ENCODE data around the gene IQCH. TPM values are rescaled to one million over a fixed set of nuclear protein-coding genes. Genes with fewer than 3 reads are reported as not detected.
"Not testable (repeated sequence)": the region's sequence is repeated elsewhere in the genome, so short reads cannot be mapped to it uniquely, and the experiment has no call there.

Gene IQCH
- total and polyA plus RNA-seq, 2 donors from 2014 or later = 3.2 to 7.7 TPM

DNA sequence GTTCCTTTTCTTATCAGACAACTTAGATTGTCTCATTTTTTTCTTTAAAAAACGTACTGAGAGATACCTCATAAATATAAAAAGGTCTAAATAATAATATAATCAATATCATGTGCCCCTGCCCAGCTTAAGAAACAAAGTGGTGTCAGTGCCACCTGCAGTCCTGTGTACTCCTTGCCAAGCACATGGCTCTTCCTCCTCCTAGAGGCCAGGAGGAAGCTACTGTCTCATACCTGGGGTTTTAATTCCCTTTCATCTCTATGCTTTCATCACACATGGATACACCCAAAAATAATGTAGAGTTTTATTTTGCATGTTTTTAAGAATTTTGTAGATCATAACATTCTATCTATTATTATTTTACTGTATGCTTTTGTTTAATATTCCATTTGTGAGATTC, 167.7 kb downstream of the IQCH start:
- Histone ChIP-seq H3K27me3 (ENCODE audit: control insufficient read depth, insufficient read depth, low read length) (no peaks in the 10 kb centered on the region), H3K27ac (ENCODE audit: low read depth in 2 of 2, low read length in 2 of 2) (no peak overlapping the region), H3K9ac (ENCODE audit: low read length in 3 of 3) (no peak overlapping the region), H3K4me3 (ENCODE audit: low read length in 3 of 3) (no peak overlapping the region), H3K36me3 (ENCODE audit: control insufficient read depth in 2 of 3, insufficient read depth in 3 of 3, low read length in 3 of 3) (peaks cover 0 to 5% (median 0%) of the 10 kb centered on the region in 3 donors), H3K4me1 (ENCODE audit: control insufficient read depth in 2 of 3, insufficient read depth in 2 of 3, low read depth in 1 of 3, low read length in 3 of 3) (no peaks in the 10 kb centered on the region), H3K9me3 (ENCODE audit: control insufficient read depth in 2 of 3, insufficient read depth in 1 of 3, low read length in 3 of 3) (no peaks in the 10 kb centered on the region)
- DNase-seq (no peak), FAIRE-seq (no peak)
- intact Hi-C loops (cut with DNase I) = no loop called here
- TF ChIP-seq, protein P1, sequence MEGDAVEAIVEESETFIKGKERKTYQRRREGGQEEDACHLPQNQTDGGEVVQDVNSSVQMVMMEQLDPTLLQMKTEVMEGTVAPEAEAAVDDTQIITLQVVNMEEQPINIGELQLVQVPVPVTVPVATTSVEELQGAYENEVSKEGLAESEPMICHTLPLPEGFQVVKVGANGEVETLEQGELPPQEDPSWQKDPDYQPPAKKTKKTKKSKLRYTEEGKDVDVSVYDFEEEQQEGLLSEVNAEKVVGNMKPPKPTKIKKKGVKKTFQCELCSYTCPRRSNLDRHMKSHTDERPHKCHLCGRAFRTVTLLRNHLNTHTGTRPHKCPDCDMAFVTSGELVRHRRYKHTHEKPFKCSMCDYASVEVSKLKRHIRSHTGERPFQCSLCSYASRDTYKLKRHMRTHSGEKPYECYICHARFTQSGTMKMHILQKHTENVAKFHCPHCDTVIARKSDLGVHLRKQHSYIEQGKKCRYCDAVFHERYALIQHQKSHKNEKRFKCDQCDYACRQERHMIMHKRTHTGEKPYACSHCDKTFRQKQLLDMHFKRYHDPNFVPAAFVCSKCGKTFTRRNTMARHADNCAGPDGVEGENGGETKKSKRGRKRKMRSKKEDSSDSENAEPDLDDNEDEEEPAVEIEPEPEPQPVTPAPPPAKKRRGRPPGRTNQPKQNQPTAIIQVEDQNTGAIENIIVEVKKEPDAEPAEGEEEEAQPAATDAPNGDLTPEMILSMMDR (IDR thresholded peaks at IDR 0.05; ENCODE audit: borderline replicate concordance, extremely low read depth, insufficient read depth) = no peak

DNA sequence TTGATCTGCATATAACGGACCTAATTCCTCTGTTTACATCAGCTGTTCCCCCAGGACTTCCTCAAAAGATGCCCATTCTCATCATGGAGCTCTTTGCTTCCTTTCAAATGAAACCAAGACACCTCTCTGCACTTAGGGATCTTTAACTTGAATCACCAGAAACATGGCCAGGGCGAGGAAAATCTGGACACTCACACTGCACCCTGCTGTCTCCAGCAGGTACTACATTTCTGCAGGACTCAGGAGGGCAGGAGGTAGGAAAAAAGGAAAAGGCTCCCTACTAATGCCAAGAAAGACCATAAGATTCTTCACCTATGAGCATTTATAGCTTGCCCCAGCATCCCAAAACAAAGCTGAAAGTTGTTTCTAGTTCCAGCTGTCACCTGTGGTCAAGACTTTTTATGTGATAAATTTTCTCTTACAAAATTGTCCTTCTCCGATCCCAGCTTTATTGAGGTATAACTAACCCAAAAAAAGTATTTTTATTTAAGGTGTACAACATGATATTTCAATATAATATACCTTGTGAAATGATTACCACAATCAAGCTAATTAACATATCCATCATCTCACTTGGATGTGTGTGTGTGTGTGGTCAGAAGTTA, 179.0 kb downstream of the IQCH start:
- Histone ChIP-seq H3K9ac (ENCODE audit: low read length in 3 of 3) (no peak overlapping the region), H3K27me3 (ENCODE audit: control insufficient read depth, insufficient read depth, low read length) (no peaks in the 10 kb centered on the region), H3K9me3 (ENCODE audit: control insufficient read depth in 2 of 3, insufficient read depth in 1 of 3, low read length in 3 of 3) (no peaks in the 10 kb centered on the region), H3K4me3 (ENCODE audit: low read length in 3 of 3) (no peak overlapping the region), H3K27ac (ENCODE audit: low read depth in 2 of 2, low read length in 2 of 2) (no peak overlapping the region), H3K36me3 (ENCODE audit: control insufficient read depth in 2 of 3, insufficient read depth in 3 of 3, low read length in 3 of 3) (peaks cover 0 to 5% (median 0%) of the 10 kb centered on the region in 3 donors), H3K4me1 (ENCODE audit: control insufficient read depth in 2 of 3, insufficient read depth in 2 of 3, low read depth in 1 of 3, low read length in 3 of 3) (no peaks in the 10 kb centered on the region)
- TF ChIP-seq, protein P1 (IDR thresholded peaks at IDR 0.05; ENCODE audit: borderline replicate concordance, extremely low read depth, insufficient read depth) = peak; percentile 69
- DNase-seq (peak in 4 of 5 donors; percentile 45 to 68 (median 52)), FAIRE-seq (no peak)
- intact Hi-C loops (cut with DNase I) = loop anchor here (5.0 kb wide), 1 partner anchor 486 kb away; no protein-coding TSS in a partner anchor

DNA sequence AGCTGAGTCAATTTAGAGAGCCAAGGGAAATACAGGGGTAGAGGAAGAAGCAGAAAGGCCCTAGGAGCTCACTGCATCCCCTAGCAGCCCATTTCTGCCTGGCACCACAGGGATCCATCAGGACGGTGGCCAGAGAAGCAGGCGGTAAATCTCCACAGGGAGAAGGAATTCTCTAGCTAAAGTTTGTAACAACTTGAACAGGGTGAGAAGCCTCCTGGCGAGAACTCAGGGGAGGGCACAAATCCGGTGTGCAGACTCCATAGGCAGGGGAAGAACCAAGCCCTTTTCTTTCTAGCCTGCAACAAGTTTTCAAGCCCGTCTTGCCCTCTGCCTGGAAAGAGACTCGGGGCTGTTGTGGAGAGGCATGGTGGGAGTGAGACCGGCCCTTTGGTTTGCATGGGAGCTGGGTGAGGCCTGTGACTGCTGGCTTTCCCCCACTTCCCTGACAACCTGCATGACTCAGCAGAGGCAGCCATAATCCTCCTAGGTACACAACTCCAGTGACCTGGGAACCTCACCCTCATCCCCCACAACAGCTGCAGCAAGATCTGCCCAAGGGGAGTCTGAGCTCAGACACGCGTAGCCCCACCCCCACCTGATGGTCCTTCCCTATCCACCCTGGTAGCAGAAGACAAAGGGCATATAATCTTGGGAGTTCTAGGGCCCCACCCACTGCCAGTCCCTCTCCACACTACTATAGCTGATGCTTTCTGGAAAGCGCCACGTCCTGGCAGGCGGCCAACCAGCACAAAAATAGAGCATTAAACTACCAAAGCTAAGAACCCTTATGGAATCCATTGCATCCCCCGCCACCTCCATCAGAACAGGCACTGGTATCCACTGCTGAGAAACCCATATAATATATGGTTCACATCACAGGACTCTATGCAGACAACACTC, 182.0 kb downstream of the IQCH start:
- FAIRE-seq; H3K9me3 ChIP-seq (ENCODE audit: control insufficient read depth in 2 of 3, insufficient read depth in 1 of 3, low read length in 3 of 3); H3K4me1 ChIP-seq (ENCODE audit: control insufficient read depth in 2 of 3, insufficient read depth in 2 of 3, low read depth in 1 of 3, low read length in 3 of 3); H3K4me3 ChIP-seq (ENCODE audit: low read length in 3 of 3); H3K9ac ChIP-seq (ENCODE audit: low read length in 3 of 3); H3K36me3 ChIP-seq (ENCODE audit: control insufficient read depth in 2 of 3, insufficient read depth in 3 of 3, low read length in 3 of 3); H3K27ac ChIP-seq (ENCODE audit: low read depth in 2 of 2, low read length in 2 of 2); DNase-seq; intact Hi-C loops (cut with DNase I); H3K27me3 ChIP-seq (ENCODE audit: control insufficient read depth, insufficient read depth, low read length): not testable (repeated sequence)

DNA sequence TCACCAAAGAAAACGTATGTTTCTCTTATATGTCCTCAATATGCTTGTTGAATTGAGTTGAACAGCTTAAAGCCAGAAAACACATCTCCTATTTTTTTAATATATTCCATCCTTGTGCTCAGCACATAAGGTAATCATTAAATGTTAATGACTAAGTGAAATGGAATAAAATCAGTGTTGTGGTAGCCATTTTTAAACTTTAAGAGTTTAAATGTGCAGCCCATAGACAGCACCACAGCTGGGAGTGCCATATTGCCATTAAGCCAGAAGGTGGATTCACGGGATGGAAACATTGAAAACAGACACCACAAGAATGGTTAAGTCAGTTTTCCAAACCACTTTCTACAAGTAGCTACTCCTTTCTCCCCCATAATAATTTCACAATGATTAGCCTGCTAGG, 189.5 kb downstream of the IQCH start:
- intact Hi-C loops (cut with DNase I) = no loop called here
- Histone ChIP-seq H3K9ac (ENCODE audit: low read length in 3 of 3) (no peak overlapping the region), H3K27ac (ENCODE audit: low read depth in 2 of 2, low read length in 2 of 2) (no peak overlapping the region), H3K4me3 (ENCODE audit: low read length in 3 of 3) (no peak overlapping the region), H3K9me3 (ENCODE audit: control insufficient read depth in 2 of 3, insufficient read depth in 1 of 3, low read length in 3 of 3) (no peaks in the 10 kb centered on the region), H3K27me3 (ENCODE audit: control insufficient read depth, insufficient read depth, low read length) (no peaks in the 10 kb centered on the region), H3K4me1 (ENCODE audit: control insufficient read depth in 2 of 3, insufficient read depth in 2 of 3, low read depth in 1 of 3, low read length in 3 of 3) (no peaks in the 10 kb centered on the region), H3K36me3 (ENCODE audit: control insufficient read depth in 2 of 3, insufficient read depth in 3 of 3, low read length in 3 of 3) (no peaks in the 10 kb centered on the region)
- TF ChIP-seq, protein P1 (IDR thresholded peaks at IDR 0.05; ENCODE audit: borderline replicate concordance, extremely low read depth, insufficient read depth) = no peak
- FAIRE-seq (no peak), DNase-seq (no peak)
